Measurements from ENCODE around the gene GP5. TPM values are rescaled to one million over a fixed set of nuclear protein-coding genes. Genes with fewer than 3 reads are reported as not detected.

GP5 gene
- 0.14 TPM in 1 of 2 replicates, not detected in the other for total RNA-seq

DNA sequence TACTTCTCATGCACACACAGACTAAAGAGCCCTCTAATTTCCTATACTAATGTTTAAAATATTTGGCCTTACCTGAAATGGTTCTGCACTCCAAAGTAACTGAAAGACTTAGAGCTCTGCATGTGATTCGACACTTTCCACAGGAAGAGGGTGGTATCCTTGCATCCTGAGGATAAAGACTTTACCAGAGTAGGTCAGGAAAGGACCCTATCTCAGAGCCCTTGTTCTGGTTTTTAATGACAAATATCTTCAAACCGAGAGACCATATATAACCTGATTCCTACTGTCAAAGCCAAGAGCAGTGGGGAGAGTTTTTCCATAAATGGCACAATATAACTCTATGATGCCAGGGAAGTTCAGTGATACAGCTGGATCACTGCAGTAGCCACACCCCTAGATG, at the start of gene GP5:
TSS of gene GP5 (minus strand) at position 101 of the 400 bp plus-strand sequence. CDS start 984 bp downstream, outside the sequence.

GRCh38 chr3:194369522-194370279, 29.4 kb downstream of the GP5 start, which contains the start of gene LRRC15:
LRRC15 (minus strand) TSS chr3:194369743; CDS start chr3:194361043, 8,700 bp downstream.

DNA sequence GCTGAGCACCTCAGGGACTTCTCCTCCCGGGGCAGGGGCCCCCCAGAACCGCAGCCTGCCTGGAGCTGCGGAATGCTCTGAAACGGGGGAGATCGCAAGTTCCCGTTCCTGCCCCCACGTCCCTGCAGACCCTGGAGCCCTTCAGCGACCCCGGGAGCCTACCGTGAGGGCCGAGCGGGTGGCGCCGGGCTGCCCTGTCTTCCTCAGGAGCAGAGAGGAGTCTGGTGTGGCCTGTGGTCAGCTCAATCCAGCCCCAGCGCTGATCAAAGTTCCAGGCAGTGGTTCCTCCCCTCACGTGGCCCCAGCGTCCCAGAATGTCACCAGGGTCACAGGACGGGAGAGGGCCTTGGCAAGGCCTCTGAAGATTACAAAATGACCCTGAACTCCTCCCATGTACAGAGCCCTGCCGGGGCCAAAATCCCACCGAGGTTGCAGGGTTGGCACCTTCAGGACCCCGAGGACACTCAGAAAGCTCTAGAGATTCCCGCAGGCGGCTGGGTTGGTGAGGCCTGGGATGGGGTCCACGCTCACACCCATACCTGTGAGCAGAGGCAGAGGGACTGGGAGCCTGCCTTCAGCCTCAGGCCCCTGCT, 47.9 kb downstream of the GP5 start, which contains the start of gene CPN2:
TSS of gene CPN2 (minus strand) at position 249 of the 593 bp plus-strand sequence. CDS start 8,626 bp downstream, outside the sequence.

Other genes with a start within 250 kb of the GP5 start
- not detected in 2 replicates for gene CPN2, start 47.9 kb downstream of the GP5 start, total RNA-seq
- gene LRRC15, start 29.5 kb downstream of the GP5 start, total RNA-seq = under 0.01 TPM in 1 of 2 replicates, not detected in the other
- 302 and 308 TPM in 2 replicates for gene ATP13A3, start 87.7 kb upstream of the GP5 start, total RNA-seq
- 49.8 and 52.1 TPM in 2 replicates for gene TMEM44, start 234.2 kb upstream of the GP5 start, total RNA-seq

Measured in thoracic aorta endothelial cell (primary cell).